SK-N-SH (cell line): ENCODE measurements around the gene CHD6.

Experiments used
- CTCF ChIP-seq: fragments of 200-600 bp; sonication (generic); IDR thresholded peaks from 2 replicates; pipeline ENCODE4 v1.6.1; 2017; ENCODE audit warnings: antibody characterized with exemption, mild to moderate bottlenecking, moderate library complexity
- EP300 ChIP-seq, 2 experiments: IDR thresholded peaks; 2 replicates each; pipeline versions ENCODE4 v1.4.0 to v1.6.1; 2012; ENCODE audit warnings: borderline replicate concordance in 1 of 2, low read depth in 1 of 2, low read length in 1 of 2
- GABPA ChIP-seq: IDR thresholded peaks from 2 replicates; pipeline ENCODE4 v1.4.0; 2012; ENCODE audit warnings: low read depth, mild to moderate bottlenecking
- PBX3 ChIP-seq: IDR thresholded peaks from 2 replicates; pipeline ENCODE4; 2012

GRCh38 chr20:41443691-41444090 is 174.5 kb downstream of the CHD6 start:
- no peak for TF ChIP-seq GABPA
- no peak for TF ChIP-seq CTCF
- TF ChIP-seq PBX3, result no peak
- TF ChIP-seq EP300 (IDR thresholded peaks at IDR 0.05; ENCODE audit: borderline replicate concordance in 1 of 2, low read depth in 1 of 2, low read length in 1 of 2), result no peak
